Cardiac septum (tissue), 1 donor: Measurements from ENCODE around the gene EIPR1. TPM values are rescaled to one million over a fixed set of nuclear protein-coding genes. Genes with fewer than 3 reads are reported as not detected.

Source experiments
- DNase-seq: peaks from one replicate; pipeline ENCODE4 v3.0.0-alpha.2; 2020; ENCODE audit warnings: low spot score
- intact Hi-C: fragments of 100-400 bp; cut with DNase I; formaldehyde crosslinking; loops from one replicate; pipeline ENCODE4 v1.14.0; 2022
- total RNA-seq: library from RNA; stranded (reverse); fragmentation: NEBNext Ultra II Directional; extraction: Animal tissue kit (Norgen Biotek cat#: 25700); gene quantifications from one replicate; pipeline ENCODE4 v1.2.1, GENCODE V29; 2021
- donor health status: DM: no; HTN: no; CAD: no.

The EIPR1 gene
- total RNA-seq, 1 donor from 2014 or later, result 10.5 TPM

DNA sequence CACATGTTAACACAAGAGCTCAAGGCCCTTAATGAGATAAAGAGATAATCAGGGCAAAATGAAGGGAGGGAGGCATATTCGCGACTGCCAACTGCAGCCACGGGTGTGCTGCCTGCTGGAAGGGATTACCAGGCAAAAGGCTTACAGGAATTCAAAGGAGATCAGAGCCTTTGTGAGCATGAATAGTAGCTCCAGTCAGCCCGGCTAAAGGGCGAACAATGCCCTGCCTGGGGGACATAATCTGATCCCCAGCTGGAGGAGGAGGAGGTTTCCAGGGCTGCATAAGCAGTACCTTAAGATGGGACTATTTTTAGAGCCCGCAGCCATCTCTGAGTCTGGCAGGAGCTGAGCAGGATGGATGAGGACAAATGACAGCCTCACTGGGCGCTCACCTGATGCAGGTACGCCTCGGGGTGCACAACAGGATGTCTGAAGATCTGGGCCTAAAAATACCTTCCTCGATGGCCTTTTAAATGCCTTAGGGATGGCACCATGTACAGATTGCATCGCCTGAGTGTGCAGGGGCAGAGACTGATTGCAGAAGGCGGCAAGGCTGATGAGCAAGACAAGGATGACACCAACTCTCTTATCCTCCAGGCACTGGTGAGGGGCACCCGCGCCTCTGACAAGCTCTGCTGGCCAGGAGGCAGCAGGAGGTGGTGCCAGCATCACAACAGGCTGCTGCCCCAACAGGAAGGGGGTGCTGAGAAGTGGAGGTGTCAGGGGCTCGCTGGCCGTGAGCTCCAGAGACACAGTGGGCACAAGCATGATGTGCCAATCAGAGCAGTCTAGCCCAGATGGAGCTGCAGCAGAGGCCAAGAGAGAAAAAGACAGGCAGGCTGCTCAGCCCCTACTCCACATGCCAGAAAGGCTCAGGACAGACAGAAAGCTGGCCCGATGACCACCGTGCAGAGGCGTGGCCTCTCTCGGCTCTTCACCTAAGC is 111.4 kb downstream of the EIPR1 start:
- intact Hi-C loops, result no loop called here
- no peak for DNase-seq

DNA sequence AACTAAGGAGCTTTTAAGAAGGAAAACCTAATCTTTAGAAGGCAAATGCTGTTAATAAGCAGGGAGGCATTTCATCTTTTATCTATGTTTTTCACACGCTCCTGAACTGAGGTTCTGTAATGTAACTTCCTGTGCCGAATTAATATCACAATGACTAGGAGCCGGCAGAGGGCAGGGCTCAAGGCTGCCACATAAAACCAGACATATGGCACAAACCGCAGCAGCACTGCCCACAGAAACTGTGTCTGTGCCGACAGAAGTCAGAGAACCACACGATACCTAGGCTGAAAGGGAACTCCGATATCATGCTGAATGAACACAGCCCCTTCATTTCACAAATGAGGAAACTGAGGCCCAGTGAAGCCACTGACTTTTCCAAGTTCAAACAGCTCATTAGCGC is 112.1 kb downstream of the EIPR1 start:
- DNase-seq, result no peak
- intact Hi-C loops, result no loop called here

DNA sequence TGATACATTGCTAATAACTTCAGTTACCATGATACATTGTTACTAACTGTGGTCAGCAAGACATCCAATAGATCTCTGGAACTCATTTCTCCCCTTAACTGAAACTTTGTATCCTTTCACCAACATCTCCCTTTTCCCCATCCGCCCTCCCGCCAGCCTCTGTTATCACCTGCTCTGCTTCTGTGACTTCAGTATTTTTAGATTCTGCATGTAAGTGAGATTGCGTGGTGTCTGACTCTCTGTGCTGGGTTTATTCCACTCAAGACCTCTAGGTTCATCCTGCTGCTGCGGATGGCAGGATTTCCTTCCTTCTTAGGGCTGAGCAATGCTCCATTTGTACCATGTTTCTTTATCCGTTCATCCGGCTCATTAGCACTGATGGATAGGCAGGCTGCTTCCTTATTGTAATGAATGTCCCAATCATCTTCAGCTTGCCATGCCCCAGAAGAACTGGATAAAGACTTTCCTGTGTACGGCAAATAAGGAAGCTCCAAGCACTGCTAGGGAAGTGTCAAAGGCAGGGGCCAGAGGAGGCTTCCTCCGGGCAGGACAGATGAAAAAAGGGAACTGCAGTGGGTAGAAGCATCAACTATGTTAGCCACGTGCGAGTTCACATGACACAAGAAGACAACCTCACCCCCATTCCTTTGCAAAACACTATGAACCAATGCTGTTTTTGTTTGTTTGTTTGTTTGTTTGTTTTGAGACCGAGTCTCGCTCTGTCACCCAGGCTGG is 113.4 kb downstream of the EIPR1 start:
- intact Hi-C loops, result no loop called here
- no peak for DNase-seq

DNA sequence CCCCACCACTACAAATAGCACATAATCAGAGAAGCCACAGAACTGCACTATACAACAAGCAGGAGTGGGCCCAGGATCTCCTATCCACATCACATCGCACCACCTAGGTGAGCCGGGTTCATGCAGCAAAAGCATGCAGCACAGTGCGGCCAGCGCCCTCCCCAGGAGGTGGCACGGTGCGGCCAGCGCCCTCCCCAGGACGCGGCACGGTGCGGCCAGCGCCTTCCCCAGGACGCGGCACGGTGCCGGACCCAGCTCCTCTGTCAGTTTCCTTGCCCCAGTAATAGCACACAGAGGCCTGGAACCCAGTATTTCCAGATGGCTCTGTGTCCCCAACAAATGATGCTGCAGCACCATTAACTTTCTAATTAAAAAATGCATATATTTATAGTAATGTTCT is 114.1 kb downstream of the EIPR1 start:
- intact Hi-C loops, result no loop called here
- DNase-seq, result no peak

DNA sequence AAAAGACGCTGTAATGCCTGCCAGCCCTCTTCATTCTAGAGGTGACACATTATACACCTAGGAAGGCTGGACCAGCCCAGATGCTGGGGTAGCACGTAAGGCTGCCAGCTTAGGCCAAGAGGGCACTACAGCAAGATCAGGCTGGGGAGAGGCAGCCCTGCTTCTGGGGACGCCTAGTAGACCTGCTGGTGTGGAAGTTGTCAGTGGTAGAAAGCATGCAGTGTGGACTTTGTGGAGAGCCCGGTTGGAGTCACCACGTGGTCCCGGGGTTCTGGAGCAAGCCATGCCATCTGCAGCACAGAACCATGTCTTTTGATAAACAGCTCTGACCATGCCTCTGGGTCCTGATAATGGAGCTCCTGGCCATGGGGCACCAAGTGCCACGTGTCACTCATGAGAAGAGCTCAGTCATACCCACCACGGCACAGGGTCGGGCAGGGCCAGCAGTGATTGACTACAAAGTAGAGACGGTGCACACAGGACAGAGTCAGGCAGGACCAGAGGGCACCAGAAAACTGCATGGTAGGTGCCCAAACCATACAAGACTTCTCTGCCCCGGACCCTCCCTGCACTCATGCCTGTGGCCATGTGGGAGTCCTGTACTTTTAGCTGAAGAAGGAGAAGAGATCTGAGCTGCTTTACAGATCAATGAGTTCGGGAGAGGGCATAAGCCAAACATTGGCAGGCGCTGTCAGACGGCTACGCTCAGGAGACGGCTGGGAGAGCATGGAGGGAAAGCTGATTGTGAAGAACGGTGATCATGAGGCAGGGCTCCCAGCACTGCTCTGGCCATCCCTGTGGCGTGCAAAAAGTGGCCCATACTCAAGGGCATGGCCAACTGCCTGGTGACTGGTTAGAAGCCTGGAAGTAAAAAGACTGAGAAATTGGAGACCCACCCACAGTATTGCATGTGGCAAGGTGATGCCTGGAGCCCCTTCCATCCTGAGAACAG is 114.9 kb downstream of the EIPR1 start:
- intact Hi-C loops, result no loop called here
- no peak for DNase-seq

DNA sequence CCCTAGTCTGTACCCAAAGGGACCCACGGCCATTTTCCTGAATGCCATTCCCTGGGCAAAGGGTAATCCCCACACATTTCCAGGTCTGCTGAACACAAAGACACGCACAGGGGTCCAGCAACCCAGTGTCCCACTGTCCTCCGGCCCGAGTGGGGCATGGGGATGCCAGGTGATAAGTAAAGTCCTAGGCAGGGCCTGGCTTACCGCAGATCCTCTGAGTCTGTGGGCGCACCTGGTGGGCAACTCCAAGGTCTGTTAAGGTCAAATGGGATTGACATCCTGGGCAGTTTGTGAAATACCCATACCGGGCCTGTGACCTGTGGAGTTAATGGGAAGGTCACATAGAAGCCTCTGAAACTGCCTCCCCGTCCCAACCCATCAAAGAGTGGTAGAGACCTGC is 116.1 kb downstream of the EIPR1 start:
- intact Hi-C loops, result no loop called here
- no peak for DNase-seq

DNA sequence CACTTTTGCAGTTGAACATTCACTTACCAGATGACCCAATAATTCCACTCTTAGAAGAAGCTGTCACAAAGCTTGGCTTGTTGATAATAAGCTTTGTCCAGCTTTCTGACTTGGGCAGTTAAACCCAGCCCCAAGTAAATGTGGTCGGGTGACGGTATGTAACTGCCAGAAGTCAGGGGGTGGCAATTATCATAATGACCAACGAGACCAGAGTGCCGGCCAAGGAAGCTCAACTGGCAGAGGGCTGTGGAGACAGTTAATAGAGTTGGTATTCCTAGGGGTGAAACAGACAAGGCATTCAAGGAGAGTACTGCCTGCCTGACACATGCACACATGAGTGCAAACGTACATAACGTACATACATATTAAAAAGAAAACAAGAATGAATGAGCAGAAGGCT is 116.7 kb downstream of the EIPR1 start:
- intact Hi-C loops, result no loop called here
- DNase-seq, result no peak

DNA sequence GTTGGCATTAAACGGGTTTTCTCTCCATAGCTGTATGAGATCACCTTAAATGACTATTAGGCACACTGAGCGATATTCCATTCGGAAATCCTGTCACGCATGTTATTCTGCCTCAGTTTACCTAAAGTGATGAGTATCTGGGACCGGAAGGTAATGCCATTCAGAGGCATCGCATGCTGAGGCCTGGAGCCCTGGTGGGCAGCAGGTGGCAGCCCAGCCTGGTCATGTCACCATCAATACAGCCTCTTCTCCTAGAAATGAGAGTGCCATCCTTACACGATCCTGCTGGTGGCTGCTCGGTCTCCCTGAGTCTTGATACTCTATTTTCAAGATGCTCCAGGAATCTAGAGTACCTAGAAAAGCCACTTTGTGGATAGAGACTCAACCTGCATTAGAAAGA is 119.8 kb downstream of the EIPR1 start:
- DNase-seq, result no peak
- intact Hi-C loops, result no loop called here

DNA sequence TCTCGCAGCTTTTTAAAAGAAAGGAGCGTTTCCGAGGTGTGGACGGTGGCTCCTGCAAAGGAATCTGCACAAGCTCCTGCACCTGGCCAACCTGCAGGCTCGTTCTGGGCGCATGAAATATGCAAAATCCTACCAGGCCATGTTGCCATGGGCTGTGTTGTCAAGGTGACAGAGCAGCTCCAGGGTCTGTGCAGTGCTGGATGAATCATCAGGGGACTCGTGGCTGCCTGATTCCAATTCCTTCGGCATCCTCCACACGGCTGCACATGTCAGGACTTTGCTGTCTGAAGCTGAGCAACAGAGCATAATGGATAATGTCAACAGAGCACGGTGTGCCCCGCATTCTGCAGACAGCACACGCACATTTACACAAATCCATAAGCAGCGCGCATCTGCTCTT is 120.5 kb downstream of the EIPR1 start:
- intact Hi-C loops, result no loop called here
- no peak for DNase-seq

DNA sequence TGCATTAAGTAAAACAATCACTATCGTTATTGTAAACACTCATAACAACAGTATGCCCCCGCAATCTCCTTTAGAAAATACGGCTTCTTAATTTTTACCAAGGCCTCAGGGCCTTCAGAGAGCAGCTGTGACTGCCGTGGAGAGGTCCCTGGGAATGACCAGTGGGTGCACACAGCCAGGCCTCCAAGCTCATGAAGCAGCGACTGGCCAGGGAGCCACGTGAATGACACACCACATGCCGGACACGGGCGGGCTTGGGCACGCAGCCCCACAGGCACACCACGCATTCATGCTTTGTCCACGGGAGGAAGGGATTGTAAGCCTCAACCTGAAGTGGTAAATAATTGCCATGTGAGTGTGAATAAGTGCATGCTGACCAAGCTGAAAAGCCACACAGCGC is 121.0 kb downstream of the EIPR1 start:
- DNase-seq, result no peak
- intact Hi-C loops, result no loop called here

DNA sequence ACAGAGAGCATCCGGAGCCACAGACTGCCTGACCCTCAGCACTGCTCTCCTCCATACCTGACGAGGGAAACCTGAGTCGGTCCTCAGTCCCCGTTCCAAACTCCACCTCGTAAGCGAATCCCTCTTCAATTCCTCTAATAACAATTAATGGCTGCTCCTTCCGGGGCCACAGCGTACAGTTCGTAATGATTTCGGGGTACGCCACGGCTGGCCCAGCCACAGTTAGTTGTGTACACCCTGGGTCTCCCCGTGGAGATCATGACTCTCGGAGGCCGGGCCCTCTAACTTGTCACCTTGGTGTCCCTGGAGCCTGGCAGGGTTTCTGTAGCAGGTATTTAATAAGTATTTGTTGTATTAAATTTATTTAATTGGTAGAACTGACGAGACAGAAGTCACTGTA is 121.5 kb downstream of the EIPR1 start:
- no peak for DNase-seq
- intact Hi-C loops, result no loop called here

DNA sequence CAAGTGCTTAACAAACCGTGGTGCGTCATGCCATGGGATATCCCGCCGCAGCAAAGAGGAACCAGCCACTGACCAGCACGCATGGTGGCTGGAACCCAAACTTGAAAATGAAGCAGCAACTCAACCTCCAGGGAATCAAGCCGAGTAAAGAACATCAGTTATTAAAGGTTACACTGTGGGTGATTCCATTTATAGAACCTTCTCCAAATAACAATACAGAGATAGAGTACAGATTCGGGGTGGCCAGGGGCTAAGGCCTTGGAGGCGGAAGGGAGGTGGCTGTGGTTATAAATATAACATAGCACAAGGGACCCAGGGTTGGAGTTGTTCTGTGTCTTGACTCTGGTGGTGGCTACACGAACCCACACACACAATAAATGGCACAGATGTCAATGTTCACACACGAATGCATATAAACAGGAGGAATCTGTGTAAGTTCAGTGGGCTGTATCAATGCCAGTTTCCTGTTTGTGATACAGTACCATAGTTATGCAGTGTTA is 123.1 kb downstream of the EIPR1 start:
- intact Hi-C loops, result no loop called here
- DNase-seq, result no peak

DNA sequence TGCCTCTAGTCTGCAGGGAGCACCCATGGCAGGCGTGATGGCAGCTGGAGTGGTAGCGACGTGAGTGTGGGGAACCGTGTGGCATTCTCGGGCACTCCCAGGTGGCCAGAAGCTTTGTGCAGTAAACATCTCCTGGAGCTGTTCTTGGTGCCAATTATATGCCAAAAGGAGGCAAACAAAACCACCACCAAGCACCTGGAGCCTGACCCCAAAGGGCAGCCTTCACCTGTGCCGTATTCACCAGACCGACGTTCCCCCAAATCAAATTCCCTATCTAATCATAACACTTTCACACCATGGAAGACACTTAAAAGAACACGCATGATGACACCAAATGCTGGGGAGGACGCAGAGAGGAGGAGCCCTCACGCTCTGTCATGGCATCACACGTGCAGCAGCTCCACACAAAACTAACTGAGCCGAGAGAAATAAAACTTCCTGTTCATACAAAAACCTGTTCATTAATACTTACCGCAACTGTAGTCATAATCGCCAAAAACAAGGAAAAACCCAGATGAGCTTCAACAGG is 123.6 kb downstream of the EIPR1 start:
- intact Hi-C loops, result no loop called here

DNA sequence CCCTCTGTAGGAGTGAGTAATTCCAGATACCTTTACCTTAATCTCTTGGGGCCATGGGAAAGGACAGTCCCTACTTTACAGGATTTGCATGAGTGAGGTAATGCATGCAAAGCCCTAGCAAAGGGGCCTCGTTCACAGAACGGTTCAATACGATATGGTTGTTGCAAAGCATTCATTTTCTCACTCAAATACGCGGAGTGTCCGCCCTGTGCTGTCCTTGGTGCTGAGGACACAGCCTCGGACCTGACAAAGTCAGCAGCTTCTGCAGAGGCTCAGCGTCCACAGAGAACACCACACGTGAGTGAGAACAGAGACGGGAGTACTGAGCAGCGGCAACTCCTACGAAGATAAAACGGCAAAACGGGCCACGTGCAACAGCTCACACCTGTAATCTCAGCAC is 125.7 kb downstream of the EIPR1 start:
- no peak for DNase-seq
- intact Hi-C loops, result no loop called here

More for the DNA sequence above, 123.6 kb downstream of the EIPR1 start:
- DNase-seq, result no peak

DNA sequence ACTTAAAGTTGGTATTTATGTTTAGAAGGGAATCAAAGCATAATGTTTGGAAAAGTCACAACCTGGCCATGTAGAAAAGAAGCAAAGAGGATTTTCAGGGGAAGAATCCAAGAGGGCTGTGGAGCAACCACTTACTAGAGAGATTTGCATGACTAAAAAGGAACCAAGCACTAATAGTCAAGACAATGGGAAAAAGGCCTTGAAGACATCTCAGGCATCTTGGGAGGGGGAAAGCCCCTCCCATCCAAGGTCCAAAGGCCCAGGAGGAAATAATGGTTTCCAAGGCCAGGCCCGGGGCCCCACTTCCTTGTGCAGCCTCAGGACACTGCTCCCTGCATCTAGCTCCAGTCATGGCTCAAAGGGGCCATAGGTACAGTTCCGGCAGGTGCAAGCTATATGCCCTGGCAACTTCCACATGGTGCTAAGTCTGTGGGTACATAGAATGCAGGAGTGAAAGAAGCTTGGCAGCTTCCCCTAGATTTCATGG is 128.1 kb downstream of the EIPR1 start:
- intact Hi-C loops, result no loop called here
- no peak for DNase-seq

DNA sequence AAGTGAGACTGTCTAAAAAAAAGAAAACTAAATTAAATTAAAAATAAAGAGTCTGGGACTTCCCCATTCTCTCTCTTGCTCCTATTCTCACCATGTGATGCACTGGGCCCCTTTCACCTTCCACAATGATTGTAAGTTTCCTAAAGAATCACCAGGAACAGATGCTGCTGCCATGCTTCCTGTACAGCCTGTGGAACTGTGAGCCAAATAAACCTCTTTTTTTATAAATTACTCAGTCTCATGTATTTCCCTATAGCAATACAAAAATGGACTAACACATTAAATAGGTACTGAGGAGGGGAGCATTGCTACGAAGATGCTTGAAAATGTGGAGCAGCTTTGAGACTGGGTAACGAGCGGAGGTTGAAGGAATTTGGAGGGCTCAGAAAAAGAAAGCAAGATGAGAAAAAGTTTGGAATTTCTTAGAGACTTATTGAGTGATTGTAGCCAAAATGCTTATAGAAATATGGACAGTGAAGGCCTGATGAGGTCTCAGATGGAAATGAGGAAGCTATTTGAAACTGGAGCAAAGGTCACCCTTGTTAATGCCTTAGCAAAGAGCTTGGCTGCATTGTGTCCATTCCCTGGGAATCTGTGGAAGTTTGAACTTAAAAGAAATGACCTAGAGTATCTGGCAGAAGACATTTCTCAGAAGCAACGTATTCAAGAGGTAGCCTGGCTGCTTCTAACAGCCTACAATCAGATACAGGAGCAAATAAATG is 128.7 kb downstream of the EIPR1 start:
- no peak for DNase-seq
- intact Hi-C loops, result no loop called here

DNA sequence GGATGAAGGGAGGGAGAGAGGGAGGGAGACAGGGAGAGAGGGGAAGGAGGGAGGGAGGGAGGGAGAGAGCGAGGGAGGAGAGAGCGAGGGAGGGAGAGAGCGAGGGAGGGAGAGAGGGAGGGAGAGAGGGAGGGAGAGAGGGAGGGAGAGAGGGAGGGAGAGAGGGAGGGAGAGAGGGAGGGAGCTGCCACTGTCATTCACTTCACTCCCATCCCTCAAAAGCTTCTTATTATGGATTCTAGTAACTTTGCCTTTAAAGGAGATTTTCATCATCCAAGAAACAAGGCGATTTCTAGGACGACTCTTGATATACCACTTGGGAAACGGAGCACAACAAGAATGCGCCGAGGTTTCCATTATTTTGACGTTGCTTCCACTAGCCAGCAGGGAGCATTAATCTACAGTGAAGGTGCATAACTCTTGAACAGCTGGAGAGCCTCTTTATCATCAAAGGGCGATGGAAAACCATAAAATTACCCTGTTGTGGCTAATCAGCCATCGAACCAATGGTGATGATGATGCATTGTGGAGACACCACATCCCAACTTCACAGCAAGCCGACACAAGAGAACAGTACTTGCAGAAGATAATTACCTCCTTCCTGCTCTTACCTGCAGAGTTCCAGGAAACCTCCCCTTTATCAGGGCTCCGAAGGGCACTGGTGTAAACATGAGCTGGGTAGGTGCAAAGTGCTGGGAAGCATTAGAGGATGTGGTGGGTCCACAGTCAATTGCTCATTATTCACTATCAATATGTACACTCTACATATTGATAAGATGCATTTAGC is 130.5 kb downstream of the EIPR1 start:
- no peak for DNase-seq
- intact Hi-C loops, result no loop called here

DNA sequence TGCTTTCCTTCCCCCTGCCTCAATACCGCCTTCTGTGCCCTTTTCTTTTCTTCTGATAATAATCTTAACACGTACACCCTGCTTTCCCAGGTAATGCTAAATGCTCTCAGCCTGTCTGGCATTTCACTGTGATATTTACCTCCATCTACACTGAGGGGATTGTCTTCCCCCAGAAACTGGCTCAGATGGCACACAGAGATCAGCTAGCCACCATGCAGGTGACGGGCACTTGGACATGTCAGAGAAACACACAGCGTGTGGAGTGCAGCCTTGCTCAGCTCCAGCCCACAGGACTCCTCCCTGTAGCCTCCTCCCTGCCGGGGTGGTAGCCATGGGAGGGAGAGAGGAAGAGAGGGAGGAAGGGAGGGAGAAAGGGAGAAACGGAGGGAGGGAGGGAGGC is 131.2 kb downstream of the EIPR1 start:
- DNase-seq, result no peak
- intact Hi-C loops, result no loop called here
